A673 (cell line): ENCODE measurements around the gene CEMIP. TPM values are rescaled to one million over a fixed set of nuclear protein-coding genes. Genes with fewer than 3 reads are reported as not detected.

Experiments
- BruUV-seq: library from RNA; stranded (reverse); fragments of 400-500 nt; replicated peaks from 2 replicates; lab custom pipeline; 2021; lab: Mats Ljungman, UMichigan
- CTCF ChIA-PET: fragments of 300-600 bp; sonication (Branson Sonifier 250); formaldehyde crosslinking; loops from one replicate; lab custom pipeline; 2022; ENCODE audit warnings: antibody characterized with exemption; lab: Charles Lee
- POLR2A ChIA-PET: fragments of 300-600 bp; sonication (Branson Sonifier 250); formaldehyde crosslinking; loops from one replicate; lab custom pipeline; 2022; ENCODE audit warnings: antibody characterized with exemption; ENCODE audit not compliant: low non-redundant PET; lab: Charles Lee
- DNase-seq: peaks from one replicate; pipeline ENCODE4 v3.0.0-alpha.2; 2015; ENCODE audit warnings: low spot score
- H3K27ac ChIP-seq: fragments of 200-600 bp; sonication (generic); 2 replicates; pipeline ENCODE4 v1.5.1; 2016; ENCODE audit warnings: mixed run types, low read depth, mild to moderate bottlenecking, mixed read lengths, antibody characterized with exemption, low read length; ENCODE audit not compliant: poor library complexity, severe bottlenecking
- H3K27me3 ChIP-seq: fragments of 200-600 bp; sonication (generic); replicated peaks from 2 replicates; pipeline ENCODE4 v1.6.1; 2017; ENCODE audit warnings: mixed run types, low read depth, mild to moderate bottlenecking, mixed read lengths, antibody characterized with exemption, low read length; ENCODE audit not compliant: insufficient read depth, poor library complexity
- H3K36me3 ChIP-seq: fragments of 200-600 bp; sonication (generic); 2 replicates; pipeline ENCODE4 v1.6.1; 2016; ENCODE audit warnings: mixed run types, mild to moderate bottlenecking, mixed read lengths, antibody characterized with exemption, low read length; ENCODE audit not compliant: insufficient read depth, poor library complexity, severe bottlenecking
- H3K4me1 ChIP-seq: fragments of 200-600 bp; sonication (generic); 2 replicates; pipeline ENCODE4 v1.6.1; 2017; ENCODE audit warnings: mixed run types, mild to moderate bottlenecking, mixed read lengths, antibody characterized with exemption, low read length; ENCODE audit not compliant: insufficient read depth, poor library complexity, severe bottlenecking
- H3K4me3 ChIP-seq: fragments of 200-600 bp; sonication (generic); 2 replicates; pipeline ENCODE4 v1.5.1; 2016; ENCODE audit warnings: low read depth, mixed run types, mild to moderate bottlenecking, mixed read lengths, low read length; ENCODE audit not compliant: poor library complexity, severe bottlenecking
- H3K9me3 ChIP-seq: fragments of 200-600 bp; sonication (generic); 2 replicates; pipeline ENCODE4 v1.6.1; 2016; ENCODE audit warnings: mixed run types, low read depth, mild to moderate bottlenecking, mixed read lengths, antibody characterized with exemption, low read length; ENCODE audit not compliant: poor library complexity, severe bottlenecking
- EZH2 ChIP-seq: fragments of 200-600 bp; sonication (generic); IDR thresholded peaks from 2 replicates; pipeline ENCODE4 v1.6.1; 2017; ENCODE audit warnings: borderline replicate concordance, low read depth, mild to moderate bottlenecking, mixed read lengths, antibody characterized with exemption, low read length; ENCODE audit not compliant: poor library complexity, severe bottlenecking
- intact Hi-C: fragments of 100-400 bp; cut with micrococcal nuclease; formaldehyde crosslinking; loops from one replicate; pipeline ENCODE4 v1.10.0; 2022; ENCODE audit not compliant: unreplicated experiment
- total RNA-seq: library from RNA; stranded (reverse); gene quantifications from 2 replicates; pipeline ENCODE4 v1.2.3, GENCODE V29; 2021
- TF ChIP-seq, protein P1 (sequence below): fragments of 300-800, 200-600 bp; sonication (generic); conservative IDR thresholded peaks from 2 replicates; pipeline ENCODE4 v1.5.1; 2017; ENCODE audit warnings: low read depth, mild to moderate bottlenecking, antibody characterized with exemption, low read length, moderate library complexity, mixed read lengths

CEMIP gene
- total RNA-seq, 1 experiment from 2014 or later = not detected

DNA sequence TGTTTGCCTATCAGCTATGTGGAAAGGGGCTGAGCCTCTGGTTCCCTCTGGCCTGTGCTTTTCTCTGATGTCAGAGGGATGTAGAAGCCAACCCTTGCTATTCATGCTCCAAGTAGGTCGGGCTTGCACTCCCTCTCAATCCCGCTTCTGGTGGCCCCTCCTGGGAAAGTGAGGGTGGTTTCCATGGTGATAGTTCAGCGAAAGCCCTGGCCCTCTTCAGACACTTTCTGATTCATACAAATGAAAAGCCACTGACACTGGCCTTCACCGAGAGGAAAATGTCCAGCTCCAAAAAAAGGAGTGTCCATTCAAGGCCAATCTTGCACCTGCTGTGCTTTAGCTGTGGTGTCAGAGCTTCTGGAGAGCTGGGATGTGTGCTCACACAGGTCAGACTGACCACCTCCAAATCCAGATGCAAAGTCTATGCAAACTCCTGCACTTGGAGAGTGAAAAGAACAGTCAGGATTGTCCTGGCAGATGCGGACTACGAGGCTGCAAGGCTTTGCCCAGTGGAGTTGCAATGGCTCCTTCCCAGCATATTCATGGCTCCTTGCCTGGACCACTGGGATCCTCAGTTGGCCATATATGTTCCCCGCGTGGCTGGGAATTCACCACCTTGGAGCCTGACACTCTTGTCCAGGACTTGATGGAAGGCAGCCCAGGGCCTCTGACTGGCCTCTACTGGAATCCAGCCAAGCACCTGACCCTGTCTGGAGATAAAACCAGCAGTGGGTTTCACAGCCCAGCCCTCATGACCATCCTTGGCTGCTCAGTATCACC is 96.6 kb downstream of the CEMIP start:
- intact Hi-C loops = no loop called here
- no TSS peak for BruUV-seq
- TF ChIP-seq EZH2 = no peak
- TF ChIP-seq, protein P1, sequence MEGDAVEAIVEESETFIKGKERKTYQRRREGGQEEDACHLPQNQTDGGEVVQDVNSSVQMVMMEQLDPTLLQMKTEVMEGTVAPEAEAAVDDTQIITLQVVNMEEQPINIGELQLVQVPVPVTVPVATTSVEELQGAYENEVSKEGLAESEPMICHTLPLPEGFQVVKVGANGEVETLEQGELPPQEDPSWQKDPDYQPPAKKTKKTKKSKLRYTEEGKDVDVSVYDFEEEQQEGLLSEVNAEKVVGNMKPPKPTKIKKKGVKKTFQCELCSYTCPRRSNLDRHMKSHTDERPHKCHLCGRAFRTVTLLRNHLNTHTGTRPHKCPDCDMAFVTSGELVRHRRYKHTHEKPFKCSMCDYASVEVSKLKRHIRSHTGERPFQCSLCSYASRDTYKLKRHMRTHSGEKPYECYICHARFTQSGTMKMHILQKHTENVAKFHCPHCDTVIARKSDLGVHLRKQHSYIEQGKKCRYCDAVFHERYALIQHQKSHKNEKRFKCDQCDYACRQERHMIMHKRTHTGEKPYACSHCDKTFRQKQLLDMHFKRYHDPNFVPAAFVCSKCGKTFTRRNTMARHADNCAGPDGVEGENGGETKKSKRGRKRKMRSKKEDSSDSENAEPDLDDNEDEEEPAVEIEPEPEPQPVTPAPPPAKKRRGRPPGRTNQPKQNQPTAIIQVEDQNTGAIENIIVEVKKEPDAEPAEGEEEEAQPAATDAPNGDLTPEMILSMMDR = no peak
- Histone ChIP-seq H3K36me3 (no peaks in the 10 kb centered on the region), H3K9me3 (no peaks in the 10 kb centered on the region), H3K27me3 (no peaks in the 10 kb centered on the region), H3K27ac (no peak overlapping the region), H3K4me1 (no peaks in the 10 kb centered on the region), H3K4me3 (no peak overlapping the region)
- POLR2A ChIA-PET = no interaction called here
- DNase-seq = no peak
- CTCF ChIA-PET = no interaction called here

DNA sequence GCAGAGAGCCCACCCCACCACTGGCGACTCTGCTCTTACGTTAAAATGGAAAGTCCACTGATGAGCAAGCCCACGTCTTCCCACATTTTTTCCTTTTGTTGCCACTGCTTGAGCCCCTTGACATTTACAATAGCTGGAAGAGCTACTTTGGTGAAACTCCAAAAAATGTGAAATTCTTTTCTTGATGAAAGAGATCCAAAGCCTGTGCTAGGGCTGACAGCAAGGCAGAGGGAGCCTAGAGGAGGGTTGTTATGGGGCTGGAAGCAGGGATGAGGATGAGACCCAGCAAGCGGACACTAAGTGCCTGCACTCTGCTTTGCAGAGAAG is 97.1 kb downstream of the CEMIP start:
- no peaks in the 10 kb centered on the region for H3K4me1 ChIP-seq
- POLR2A ChIA-PET = no interaction called here
- no peak overlapping the region for H3K4me3 ChIP-seq
- H3K36me3 ChIP-seq = no peaks in the 10 kb centered on the region
- TF ChIP-seq EZH2 = no peak
- TF ChIP-seq, protein P1 = no peak
- CTCF ChIA-PET = no interaction called here
- intact Hi-C loops = no loop called here
- H3K27me3 ChIP-seq = no peaks in the 10 kb centered on the region
- no TSS peak for BruUV-seq
- no peaks in the 10 kb centered on the region for H3K9me3 ChIP-seq
- no peak overlapping the region for H3K27ac ChIP-seq
- DNase-seq = no peak

DNA sequence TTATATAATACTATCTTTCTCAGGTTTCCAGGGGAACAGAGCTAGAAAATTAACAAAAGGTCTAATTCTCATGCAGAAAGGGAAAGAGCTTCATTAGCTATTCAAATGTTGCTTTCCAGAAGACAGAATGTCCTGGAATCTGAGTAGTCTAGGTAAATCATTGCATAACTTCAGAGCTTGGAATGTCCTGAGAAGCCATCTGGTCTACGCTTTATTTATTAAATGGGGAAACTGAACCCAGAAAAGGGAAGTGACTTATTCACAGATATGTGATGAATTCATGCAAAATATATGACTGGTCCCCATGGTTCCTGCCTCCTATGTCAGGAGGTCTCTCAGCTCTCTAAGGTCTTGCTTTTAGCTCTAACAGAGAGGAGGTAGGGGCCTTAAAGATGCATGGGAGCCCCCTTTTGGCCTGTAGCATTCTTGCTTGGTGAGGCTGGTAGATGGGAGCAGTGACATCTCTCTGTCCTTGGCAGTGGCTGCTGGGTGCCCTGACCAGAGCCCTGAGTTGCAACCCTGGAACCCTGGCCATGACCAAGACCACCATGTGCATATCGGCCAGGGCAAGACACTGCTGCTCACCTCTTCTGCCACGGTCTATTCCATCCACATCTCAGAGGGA is 99.2 kb downstream of the CEMIP start:
- H3K4me1 ChIP-seq = no peaks in the 10 kb centered on the region
- ChIA-PET CTCF (no interaction called here), POLR2A (no interaction called here)
- no TSS peak for BruUV-seq
- no peak overlapping the region for H3K27ac ChIP-seq
- no peaks in the 10 kb centered on the region for H3K36me3 ChIP-seq
- H3K9me3 ChIP-seq = no peaks in the 10 kb centered on the region
- DNase-seq = no peak
- no peak overlapping the region for H3K4me3 ChIP-seq
- no peaks in the 10 kb centered on the region for H3K27me3 ChIP-seq
- intact Hi-C loops = no loop called here
- TF ChIP-seq, protein P1 = no peak
- TF ChIP-seq EZH2 = no peak
